ENCODE data around the gene ERF. TPM values are rescaled to one million over a fixed set of nuclear protein-coding genes. Genes with fewer than 3 reads are reported as not detected.
A peak's percentile ranks its signal among the peaks of the same experiment; 100 is the strongest.

Gene ERF
- total RNA-seq, 2 donors from 2014 or later = 33.9 to 121 TPM

DNA sequence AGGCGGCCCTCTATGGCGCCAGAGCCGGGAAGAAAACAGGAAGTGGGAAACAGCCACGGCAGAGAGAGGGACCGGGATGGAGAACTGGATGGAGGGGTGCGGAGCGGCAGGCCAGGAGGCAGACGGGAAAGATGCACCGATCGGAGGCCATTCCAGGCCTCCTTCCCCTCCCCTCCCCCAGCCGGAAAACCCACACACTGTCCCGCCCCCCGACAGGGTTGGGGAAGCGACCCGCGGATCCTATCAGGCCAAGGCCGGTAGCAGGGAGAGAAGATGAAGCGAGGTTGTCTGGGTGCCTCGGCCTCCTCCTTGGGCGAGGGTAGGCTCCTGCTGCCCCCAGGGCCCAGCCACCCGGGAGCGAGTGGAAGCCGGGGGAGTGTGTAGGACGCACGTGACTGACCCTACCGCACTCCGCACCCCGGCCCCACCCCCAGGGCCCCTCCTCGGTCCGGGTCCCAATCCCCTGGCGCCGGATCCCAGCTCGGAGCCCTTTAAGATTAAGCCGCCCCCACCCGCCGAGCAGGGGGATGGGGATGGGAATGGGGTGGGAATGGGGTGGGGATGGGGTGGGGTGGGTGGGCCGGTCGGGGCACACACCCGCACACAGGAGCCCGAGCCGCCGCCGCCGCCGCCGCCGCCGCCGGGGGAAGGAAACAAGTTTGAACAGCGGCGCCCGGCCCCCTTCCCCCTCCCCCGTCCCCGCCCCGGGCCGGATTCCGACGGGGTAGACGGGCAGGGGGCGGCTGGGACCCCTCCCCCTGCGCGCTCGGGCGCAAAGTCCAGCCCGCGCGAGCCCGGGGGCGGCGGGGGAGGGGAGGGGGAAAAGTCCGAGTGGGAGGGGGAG, 1.5 kb downstream of the ERF start:
- no peaks in the 10 kb centered on the region for H3K9me3 ChIP-seq
- no peaks in the 10 kb centered on the region for H3K27me3 ChIP-seq (replicated peaks; ENCODE audit: insufficient read depth)
- 0% methylated on average over 30 of the region's 71 CpGs for WGBS
- H3K36me3 ChIP-seq = no peaks in the 10 kb centered on the region
- H3K27ac ChIP-seq = peak overlapping the region; percentile 98
- peak; percentile 13 for TF ChIP-seq POLR2A (IDR thresholded peaks at IDR 0.05)
- TF ChIP-seq POLR2AphosphoS5 (IDR thresholded peaks at IDR 0.05) = peak; percentile 13
- TF ChIP-seq, protein P1, sequence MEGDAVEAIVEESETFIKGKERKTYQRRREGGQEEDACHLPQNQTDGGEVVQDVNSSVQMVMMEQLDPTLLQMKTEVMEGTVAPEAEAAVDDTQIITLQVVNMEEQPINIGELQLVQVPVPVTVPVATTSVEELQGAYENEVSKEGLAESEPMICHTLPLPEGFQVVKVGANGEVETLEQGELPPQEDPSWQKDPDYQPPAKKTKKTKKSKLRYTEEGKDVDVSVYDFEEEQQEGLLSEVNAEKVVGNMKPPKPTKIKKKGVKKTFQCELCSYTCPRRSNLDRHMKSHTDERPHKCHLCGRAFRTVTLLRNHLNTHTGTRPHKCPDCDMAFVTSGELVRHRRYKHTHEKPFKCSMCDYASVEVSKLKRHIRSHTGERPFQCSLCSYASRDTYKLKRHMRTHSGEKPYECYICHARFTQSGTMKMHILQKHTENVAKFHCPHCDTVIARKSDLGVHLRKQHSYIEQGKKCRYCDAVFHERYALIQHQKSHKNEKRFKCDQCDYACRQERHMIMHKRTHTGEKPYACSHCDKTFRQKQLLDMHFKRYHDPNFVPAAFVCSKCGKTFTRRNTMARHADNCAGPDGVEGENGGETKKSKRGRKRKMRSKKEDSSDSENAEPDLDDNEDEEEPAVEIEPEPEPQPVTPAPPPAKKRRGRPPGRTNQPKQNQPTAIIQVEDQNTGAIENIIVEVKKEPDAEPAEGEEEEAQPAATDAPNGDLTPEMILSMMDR (IDR thresholded peaks at IDR 0.05) = no peak
- H3K4me1 ChIP-seq (replicated peaks) = peaks cover 14% of the 10 kb centered on the region
- peak overlapping the region; percentile 98 for H3K4me3 ChIP-seq
- intact Hi-C loops (cut with DNase I) = loop anchor here (1.0 kb wide), 1 partner anchor 31 kb away; no protein-coding TSS in a partner anchor
- DNase-seq (ENCODE audit: low spot score) = no peak

DNA sequence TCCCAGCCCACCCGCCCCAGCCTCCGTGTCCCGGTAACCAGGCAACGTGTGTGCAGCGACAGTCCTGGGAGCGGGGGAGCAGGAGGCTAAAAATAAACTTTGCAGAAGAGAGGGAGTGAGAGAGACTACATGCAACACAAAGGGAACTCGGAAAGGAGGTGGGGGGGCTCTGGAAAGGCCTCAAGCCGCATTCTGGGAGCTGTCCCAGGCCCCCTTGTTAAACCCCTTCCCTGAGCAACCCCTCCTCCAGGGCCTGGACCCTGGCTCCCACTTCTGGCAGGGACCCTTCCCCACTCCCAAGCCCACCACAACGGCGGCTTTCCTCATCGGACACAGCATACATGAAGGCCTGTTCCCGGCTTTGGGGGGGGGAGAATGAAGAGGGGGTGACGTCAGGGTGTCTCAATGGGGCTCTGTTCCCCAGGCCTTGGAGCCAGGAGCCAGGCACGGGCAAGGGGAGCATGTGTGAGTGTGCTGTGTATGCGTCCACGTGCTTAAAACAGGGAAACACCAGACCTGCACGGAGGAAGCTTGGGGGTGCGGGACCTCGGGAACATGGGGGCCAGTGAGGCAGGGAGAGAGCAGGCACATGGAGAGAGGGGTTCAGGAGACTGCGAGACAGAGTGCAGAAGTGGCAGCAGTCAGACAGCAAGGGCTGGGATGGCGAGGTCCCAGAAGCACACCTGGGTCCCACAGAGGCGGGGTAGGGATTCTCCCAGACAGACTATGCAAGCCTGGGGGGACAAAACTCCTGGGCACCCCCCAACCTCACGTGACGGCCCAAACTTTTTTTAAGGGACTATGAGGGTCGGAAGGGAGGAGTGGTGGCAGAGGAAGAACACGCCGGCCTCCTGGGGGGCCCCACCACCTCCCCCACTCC, 2.3 kb downstream of the ERF start:
- intact Hi-C loops (cut with DNase I) = no loop called here
- no peak for TF ChIP-seq POLR2A (IDR thresholded peaks at IDR 0.05)
- TF ChIP-seq, protein P1 (IDR thresholded peaks at IDR 0.05) = no peak
- DNase-seq (ENCODE audit: low spot score) = no peak
- H3K9me3 ChIP-seq = no peaks in the 10 kb centered on the region
- H3K36me3 ChIP-seq = no peaks in the 10 kb centered on the region
- peak overlapping the region; percentile 98 for H3K27ac ChIP-seq
- 1% methylated on average over 27 of the region's 27 CpGs for WGBS
- H3K4me1 ChIP-seq (replicated peaks) = peaks cover 14% of the 10 kb centered on the region
- H3K27me3 ChIP-seq (replicated peaks; ENCODE audit: insufficient read depth) = no peaks in the 10 kb centered on the region
- H3K4me3 ChIP-seq = peak overlapping the region; percentile 98

DNA sequence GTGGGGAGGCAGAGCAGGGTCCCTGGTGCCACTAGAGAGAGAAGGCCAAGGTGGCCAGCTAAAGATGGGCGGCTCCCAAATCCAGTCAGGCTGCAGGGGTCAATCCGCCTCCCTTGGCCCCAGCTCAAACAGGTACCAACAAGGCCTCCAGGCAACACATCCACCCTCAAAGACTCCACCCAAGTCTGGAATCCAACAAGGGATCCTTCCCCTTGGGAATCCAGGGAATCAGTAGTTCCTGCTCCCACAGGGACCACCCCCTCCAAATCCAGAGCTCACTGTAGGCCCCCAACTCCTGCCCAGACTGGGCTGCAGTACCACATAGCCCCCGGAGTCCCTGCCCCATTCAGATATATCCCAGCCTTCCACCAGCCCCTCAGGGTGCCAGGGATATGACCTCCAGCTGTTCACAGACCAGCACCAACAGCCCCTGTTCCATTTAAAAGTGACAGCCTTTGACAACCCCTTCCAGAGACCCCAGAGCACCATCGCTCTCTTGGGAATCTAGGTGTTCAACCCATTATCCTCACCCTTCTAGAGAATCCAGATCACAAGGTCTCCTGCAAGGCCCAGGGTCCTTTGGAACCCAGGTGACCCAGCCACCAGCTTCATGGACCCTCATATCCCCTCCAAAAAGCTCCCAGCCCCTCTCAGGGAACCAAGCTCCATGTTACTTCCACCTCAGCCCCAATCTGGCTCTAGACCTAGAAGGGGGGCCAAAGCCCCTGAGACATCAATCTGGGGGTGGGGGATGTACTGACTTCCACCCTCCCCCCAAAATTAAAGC, 3.2 kb downstream of the ERF start:
- whole genome bisulfite sequencing = 70% methylated on average over 4 of the region's 4 CpGs
- TF ChIP-seq POLR2A (IDR thresholded peaks at IDR 0.05) (no peak), POLR2AphosphoS5 (IDR thresholded peaks at IDR 0.05) (no peak)
- TF ChIP-seq, protein P1 (IDR thresholded peaks at IDR 0.05) = no peak
- intact Hi-C loops (cut with DNase I) = no loop called here
- Histone ChIP-seq H3K9me3 (no peaks in the 10 kb centered on the region), H3K36me3 (no peaks in the 10 kb centered on the region), H3K4me3 (peak overlapping the region in 1 of 2 donors; percentile 98), H3K4me1 (replicated peaks) (peaks cover 14% of the 10 kb centered on the region), H3K27ac (peak overlapping the region; percentile 98), H3K27me3 (replicated peaks; ENCODE audit: insufficient read depth) (no peaks in the 10 kb centered on the region)
- no peak for DNase-seq (ENCODE audit: low spot score)

DNA sequence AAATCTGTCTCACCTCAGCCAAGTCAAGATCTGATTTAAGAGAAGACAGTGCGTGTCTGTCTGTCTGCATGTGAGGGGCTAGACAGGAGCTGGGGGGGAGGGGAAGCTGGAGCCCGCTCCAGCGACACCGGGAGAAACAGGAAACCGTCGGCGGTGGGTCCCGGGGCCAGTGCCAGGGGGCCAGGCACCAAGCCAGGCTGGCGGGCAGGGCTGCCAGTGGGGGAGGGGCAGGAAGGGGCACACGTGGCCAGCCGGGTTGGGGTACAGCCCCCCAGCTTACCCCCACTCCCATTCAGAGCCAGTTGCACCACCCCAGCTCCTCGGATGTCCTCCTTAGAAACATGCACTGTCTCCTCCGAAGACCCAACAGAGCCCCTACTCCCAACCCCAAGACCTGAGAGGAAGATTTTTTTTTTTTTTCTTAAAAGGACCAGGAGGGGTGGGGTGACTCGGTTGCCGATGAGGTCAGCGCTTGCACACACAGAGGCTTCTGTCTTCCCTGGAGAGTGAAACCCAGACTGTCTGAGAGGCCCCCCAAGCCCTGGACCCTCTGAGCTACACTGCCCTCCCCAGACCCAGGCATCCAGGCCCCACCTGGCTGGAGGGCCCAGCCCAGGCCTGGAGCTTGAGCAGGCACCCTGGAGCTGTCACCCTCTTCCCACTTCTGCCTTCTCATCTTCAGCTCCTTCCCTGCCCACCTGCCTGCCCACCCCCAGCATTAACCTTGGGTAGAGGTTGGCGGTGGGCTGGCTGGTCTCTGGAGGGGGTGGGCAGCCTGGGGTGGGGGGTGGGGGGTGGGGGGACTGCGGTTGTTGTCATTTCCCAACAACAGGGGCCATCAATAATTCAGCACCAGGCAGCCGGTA, 4.0 kb downstream of the ERF start:
- Histone ChIP-seq H3K27ac (peak overlapping the region; percentile 98), H3K4me1 (replicated peaks) (peaks cover 14% of the 10 kb centered on the region), H3K9me3 (no peaks in the 10 kb centered on the region), H3K4me3 (no peak overlapping the region), H3K27me3 (replicated peaks; ENCODE audit: insufficient read depth) (no peaks in the 10 kb centered on the region), H3K36me3 (no peaks in the 10 kb centered on the region)
- WGBS = 14% methylated on average over 19 of the region's 19 CpGs
- intact Hi-C loops (cut with DNase I) = no loop called here
- DNase-seq (ENCODE audit: low spot score) = no peak
- TF ChIP-seq POLR2A (IDR thresholded peaks at IDR 0.05) (no peak), POLR2AphosphoS5 (IDR thresholded peaks at IDR 0.05) (no peak)
- TF ChIP-seq, protein P1 (IDR thresholded peaks at IDR 0.05) = no peak
